H9 (cell line): ENCODE data around the gene PTPN7. TPM values are rescaled to one million over a fixed set of nuclear protein-coding genes. Genes with fewer than 3 reads are reported as not detected.

Experiments used
- DNase-seq: peaks from one replicate; pipeline ENCODE4 v3.0.0-alpha.2; 2017
- H2AFZ ChIP-seq: one replicate; pipeline ENCODE4 v1.6.1; 2013; ENCODE audit warnings: mild to moderate bottlenecking, low read length, control low read depth, moderate library complexity
- H2AK5ac ChIP-seq: 2 replicates; pipeline ENCODE4 v1.6.1; 2013; ENCODE audit warnings: low read length, control low read depth, mixed read lengths; ENCODE audit not compliant: insufficient read length
- H2BK120ac ChIP-seq: one replicate; pipeline ENCODE4 v1.6.1; 2013; ENCODE audit warnings: low read depth, mild to moderate bottlenecking, low read length, control low read depth, inconsistent platforms; ENCODE audit not compliant: poor library complexity, severe bottlenecking
- H2BK12ac ChIP-seq: 2 replicates; pipeline ENCODE4 v1.6.1; 2013; ENCODE audit warnings: low read length, control low read depth, mixed read lengths, low read depth; ENCODE audit not compliant: insufficient read length
- H2BK15ac ChIP-seq: 2 replicates; pipeline ENCODE4 v1.6.1; 2013; ENCODE audit warnings: low read depth, low read length, control low read depth
- H2BK20ac ChIP-seq: one replicate; pipeline ENCODE4 v1.6.1; 2013; ENCODE audit warnings: low read depth, mild to moderate bottlenecking, low read length, control low read depth, inconsistent platforms; ENCODE audit not compliant: poor library complexity, severe bottlenecking
- H2BK5ac ChIP-seq: 2 replicates; pipeline ENCODE4 v1.6.1; 2013; ENCODE audit warnings: low read length, control low read depth, mixed read lengths; ENCODE audit not compliant: insufficient read length
- H3K14ac ChIP-seq: 2 replicates; pipeline ENCODE4 v1.6.1; 2013; ENCODE audit warnings: low read length, control low read depth; ENCODE audit not compliant: insufficient read depth
- H3K18ac ChIP-seq: 2 replicates; pipeline ENCODE4 v1.6.1; 2013; ENCODE audit warnings: low read depth, mild to moderate bottlenecking, mixed read lengths, low read length, control low read depth; ENCODE audit not compliant: insufficient read length
- H3K23ac ChIP-seq: 2 replicates; pipeline ENCODE4 v1.6.1; 2013; ENCODE audit warnings: low read length, control low read depth, mixed read lengths, low read depth; ENCODE audit not compliant: insufficient read length
- H3K23me2 ChIP-seq: 2 replicates; pipeline ENCODE4 v1.6.1; 2013; ENCODE audit warnings: low read depth, mild to moderate bottlenecking, mixed read lengths, low read length, control low read depth; ENCODE audit not compliant: insufficient read length, poor library complexity, severe bottlenecking
- H3K27ac ChIP-seq: 2 replicates; pipeline ENCODE4 v1.5.1; 2013; ENCODE audit warnings: low read length, control low read depth, mixed read lengths, low read depth; ENCODE audit not compliant: insufficient read length
- H3K27me3 ChIP-seq: 2 replicates; pipeline ENCODE4 v1.6.1; 2013; ENCODE audit warnings: low read length, control low read depth, inconsistent platforms; ENCODE audit not compliant: insufficient read depth
- H3K4ac ChIP-seq: 2 replicates; pipeline ENCODE4 v1.6.1; 2013; ENCODE audit warnings: low read depth, mild to moderate bottlenecking, control low read depth, inconsistent platforms, low read length, moderate library complexity
- H3K4me1 ChIP-seq: 2 replicates; pipeline ENCODE4 v1.6.1; 2013; ENCODE audit warnings: low read length, control low read depth, inconsistent platforms; ENCODE audit not compliant: insufficient read depth
- H3K4me2 ChIP-seq: 2 replicates; pipeline ENCODE4 v1.6.1; 2013; ENCODE audit warnings: low read length, control low read depth, mixed read lengths; ENCODE audit not compliant: insufficient read length, insufficient read depth
- H3K56ac ChIP-seq: 2 replicates; pipeline ENCODE4 v1.6.1; 2013; ENCODE audit warnings: low read depth, mild to moderate bottlenecking, mixed read lengths, low read length, control low read depth; ENCODE audit not compliant: insufficient read length
- H3K79me1 ChIP-seq: 2 replicates; pipeline ENCODE4 v1.6.1; 2013; ENCODE audit warnings: low read depth, mild to moderate bottlenecking, moderate library complexity, low read length, control low read depth, inconsistent platforms; ENCODE audit not compliant: insufficient read depth, poor library complexity, severe bottlenecking
- H3K79me2 ChIP-seq: 2 replicates; pipeline ENCODE4 v1.6.1; 2013; ENCODE audit warnings: low read length, control low read depth, inconsistent platforms; ENCODE audit not compliant: insufficient read depth
- H3K9ac ChIP-seq: 2 replicates; pipeline ENCODE4 v1.6.1; 2013; ENCODE audit warnings: low read length, control low read depth, mixed read lengths; ENCODE audit not compliant: insufficient read length; ENCODE audit errors: extremely low read depth
- H3K9me3 ChIP-seq: one replicate; pipeline ENCODE4 v1.6.1; 2013; ENCODE audit warnings: low read depth, low read length, inconsistent platforms; ENCODE audit not compliant: control insufficient read depth
- H3T11ph ChIP-seq: one replicate; pipeline ENCODE4 v1.6.1; 2013; ENCODE audit warnings: mild to moderate bottlenecking, low read length, control low read depth, inconsistent platforms
- H4K20me1 ChIP-seq: one replicate; pipeline ENCODE4 v1.6.1; 2013; ENCODE audit not compliant: control insufficient read depth, insufficient read length, insufficient read depth
- H4K5ac ChIP-seq: 2 replicates; pipeline ENCODE4 v1.6.1; 2013; ENCODE audit warnings: low read depth, mild to moderate bottlenecking, mixed read lengths, low read length, control low read depth; ENCODE audit not compliant: insufficient read length
- H4K8ac ChIP-seq: replicated peaks from 2 replicates; pipeline ENCODE4 v1.6.1; 2013; ENCODE audit warnings: low read length, control low read depth, mixed read lengths, low read depth; ENCODE audit not compliant: insufficient read length
- H4K91ac ChIP-seq: 2 replicates; pipeline ENCODE4 v1.6.1; 2013; ENCODE audit warnings: low read depth, mild to moderate bottlenecking, moderate library complexity, mixed read lengths, low read length, control low read depth; ENCODE audit not compliant: insufficient read length
- H3K27ac Mint-ChIP-seq, 3 experiments: 2 replicates in 2 of 3; 3 replicates in 1 of 3; pipeline ENCODE4 v1.8.0; 2020 to 2021; ENCODE audit warnings: mixed read lengths in 3 of 3, mild to moderate bottlenecking in 1 of 3, moderate library complexity in 1 of 3
- H3K27me3 Mint-ChIP-seq: 2 replicates; pipeline ENCODE4 v1.8.0; 2021; ENCODE audit warnings: low read depth, mild to moderate bottlenecking, moderate library complexity, mixed read lengths
- H3K36me3 Mint-ChIP-seq, 3 experiments: 2 replicates in 2 of 3; 3 replicates in 1 of 3; pipeline ENCODE4 v1.8.0; 2020 to 2021; ENCODE audit warnings: low read depth in 3 of 3, mixed read lengths in 3 of 3; ENCODE audit not compliant: insufficient read depth in 1 of 3
- H3K4me1 Mint-ChIP-seq, 2 experiments: 2 replicates each; pipeline ENCODE4 v1.8.0; 2020; ENCODE audit warnings: mixed read lengths in 2 of 2
- H3K4me3 Mint-ChIP-seq, 2 experiments: 2 replicates in 1 of 2; 3 replicates in 1 of 2; pipeline ENCODE4 v1.8.0; 2020 to 2021; ENCODE audit warnings: mild to moderate bottlenecking in 2 of 2, mixed read lengths in 2 of 2, moderate library complexity in 1 of 2
- H3K9me3 Mint-ChIP-seq, 2 experiments: 2 replicates in 1 of 2; 3 replicates in 1 of 2; pipeline ENCODE4 v1.8.0; 2020; ENCODE audit warnings: mild to moderate bottlenecking in 2 of 2, mixed read lengths in 2 of 2, moderate library complexity in 1 of 2
- CTCF ChIP-seq: fragments of 200-600 bp; sonication (generic); conservative IDR thresholded peaks from 3 replicates; pipeline ENCODE4 v1.8.0; 2021; ENCODE audit warnings: antibody characterized with exemption, mild to moderate bottlenecking
- WGBS: extraction: QIAGEN DNeasy Blood & Tissue Kit; methylation state at CpG from one replicate; pipeline ENCODE4 v1.1.7; 2013; ENCODE audit warnings: missing lambda C conversion rate, low lambda C conversion rate, mixed read lengths; ENCODE audit not compliant: insufficient read length; ENCODE audit errors: extremely low coverage; 5-methylcytosine and 5-hydroxymethylcytosine counted together
- total RNA-seq: library from RNA; stranded (reverse); gene quantifications from 2 replicates; pipeline ENCODE4 v1.2.1, GENCODE V29; 2021

PTPN7 gene
- total RNA-seq, 1 experiment from 2014 or later: 0.72 TPM

- no peaks in the 10 kb centered on the region; the same call in 1 of the 2 replicates for H3K27me3 Mint-ChIP-seq
- H3K27ac ChIP-seq: no peak overlapping the region
Measured at GRCh38 chr1:202116287-202116686, 44.1 kb downstream of the PTPN7 start.

More at GRCh38 chr1:202116287-202116686, 44.1 kb downstream of the PTPN7 start:
- H3K79me1 ChIP-seq: no peaks in the 10 kb centered on the region
- no peak overlapping the region for H3K4me2 ChIP-seq
- no peak overlapping the region for H2BK5ac ChIP-seq
- H2BK15ac ChIP-seq: no peak overlapping the region
- no peak for DNase-seq
- H2AK5ac ChIP-seq: no peak overlapping the region
- no peak overlapping the region for H2AFZ ChIP-seq
- no peaks in the 10 kb centered on the region for H3K9me3 Mint-ChIP-seq
- H3K4me1 ChIP-seq: no peaks in the 10 kb centered on the region
- no peak overlapping the region for H4K8ac ChIP-seq
- H3K36me3 Mint-ChIP-seq: no peaks in the 10 kb centered on the region
- H3K9ac ChIP-seq: no peak overlapping the region
- H3K23ac ChIP-seq: no peak overlapping the region
- H2BK12ac ChIP-seq: no peak overlapping the region
- no peaks in the 10 kb centered on the region for H3K79me2 ChIP-seq
- no peak overlapping the region for H2BK20ac ChIP-seq
- no peak for TF ChIP-seq CTCF
- H3K18ac ChIP-seq: no peak overlapping the region
- H3K56ac ChIP-seq: no peak overlapping the region
- H3K4me1 Mint-ChIP-seq: peaks cover 16 to 23% of the 10 kb centered on the region in 2 experiments
- H3K23me2 ChIP-seq: no peaks in the 10 kb centered on the region
- no peak overlapping the region for H3K4ac ChIP-seq
- no peak overlapping the region for H4K91ac ChIP-seq
- H2BK120ac ChIP-seq: no peak overlapping the region
- H3K14ac ChIP-seq: no peak overlapping the region
- H4K5ac ChIP-seq: no peak overlapping the region
- no peaks in the 10 kb centered on the region for H3K27me3 ChIP-seq
- H4K20me1 ChIP-seq: no peaks in the 10 kb centered on the region
- WGBS: no CpG with 5 or more reads among the region's 8 CpGs
- H3K9me3 ChIP-seq: no peaks in the 10 kb centered on the region
- no peak overlapping the region for H3K4me3 Mint-ChIP-seq
- no peak overlapping the region for H3T11ph ChIP-seq
- no peak overlapping the region for H3K27ac Mint-ChIP-seq
